Gastroesophageal sphincter (tissue), 4 donors: ENCODE measurements around the gene IL11RA. TPM values are rescaled to one million over a fixed set of nuclear protein-coding genes. Genes with fewer than 3 reads are reported as not detected.
A peak's percentile ranks its signal among the peaks of the same experiment; 100 is the strongest.
"Not testable (repeated sequence)": the region's sequence is repeated elsewhere in the genome, so short reads cannot be mapped to it uniquely, and the experiment has no call there.

Experiments
- ATAC-seq: fragments of 150-250 bp; one replicate; pipeline ENCODE4 v1.9.1; 2016; ENCODE audit warnings: mild to moderate bottlenecking, moderate library complexity
- H3K27ac ChIP-seq, 4 donors: fragments of 200-600 bp; sonication (generic) in 3 of 4; 1 replicate in 3 of 4; 2 replicates in 1 of 4; pipeline ENCODE4 v1.5.1; 2016 to 2019
- H3K27me3 ChIP-seq: fragments of 200-600 bp; sonication (generic); one replicate; pipeline ENCODE4 v1.5.1; 2019
- H3K36me3 ChIP-seq, 2 donors: fragments of 200-600 bp; sonication (generic); one replicate each; pipeline ENCODE4 v1.5.1; 2019; ENCODE audit warnings: control low read depth in 1 of 2
- H3K4me1 ChIP-seq, 3 donors: fragments of 200-600 bp; sonication (generic); 1 replicate in 2 of 3; 2 replicates in 1 of 3; pipeline ENCODE4 v1.5.1; 2016 to 2019; ENCODE audit warnings: control low read depth in 2 of 3
- H3K4me3 ChIP-seq, 2 donors: fragments of 200-600 bp; sonication (generic); one replicate each; pipeline ENCODE4 v1.5.1; 2019; ENCODE audit warnings: mild to moderate bottlenecking in 1 of 2, moderate library complexity in 1 of 2
- H3K9me3 ChIP-seq, 3 donors: fragments of 200-600 bp; sonication (generic); one replicate each; pipeline ENCODE4 v1.5.1; 2017 to 2019; ENCODE audit warnings: control low read depth in 2 of 3
- CTCF ChIP-seq, 4 experiments: fragments of 200-600 bp in 2 of 4; fragments of 450-650 bp in 2 of 4; sonication (generic) in 1 of 4; IDR thresholded peaks; one replicate each; pipeline ENCODE4 v1.5.1; 2017 to 2019; ENCODE audit warnings: antibody characterized with exemption in 4 of 4, mild to moderate bottlenecking in 2 of 4, moderate library complexity in 2 of 4
- EP300 ChIP-seq: sonication (generic); formaldehyde crosslinking; IDR thresholded peaks from one replicate; pipeline ENCODE4 v1.6.1; 2017; ENCODE audit warnings: antibody characterized with exemption, mild to moderate bottlenecking
- POLR2A ChIP-seq, 2 donors: fragments of 450-650 bp; IDR thresholded peaks; one replicate each; pipeline ENCODE4 v1.6.1; 2017; ENCODE audit warnings: antibody characterized with exemption in 2 of 2, mild to moderate bottlenecking in 2 of 2, moderate library complexity in 1 of 2
- POLR2AphosphoS5 ChIP-seq: sonication (generic); formaldehyde crosslinking; IDR thresholded peaks from one replicate; pipeline ENCODE4 v1.6.1; 2017; ENCODE audit warnings: antibody characterized with exemption
- WGBS, 2 donors: methylation state at CpG; one replicate each; pipeline ENCODE4 v1.1.5; 2018; ENCODE audit warnings: low coverage in 1 of 2; 5-methylcytosine and 5-hydroxymethylcytosine counted together
- total RNA-seq, 4 donors: library from RNA; depleted of rRNA; stranded (reverse); fragments of >200 nt; gene quantifications; one replicate each; pipeline ENCODE4 v1.1.0, GENCODE V29; 2016

Gene IL11RA
- total RNA-seq, 4 donors from 2014 or later = 31.8 to 80.2 (median 39.8) TPM

- WGBS, 2 donors = 0 to 10% methylated on average over 2 of the region's 23 CpGs
Observed at GRCh38 chr9:34636791-34637355, 15.1 kb upstream of the IL11RA start.

GRCh38 chr9:34637356-34638137, 14.4 kb upstream of the IL11RA start, which contains the start of gene SIGMAR1:
SIGMAR1 (minus strand) TSS chr9:34637787; CDS start chr9:34637697, 90 bp downstream.
- H3K9me3 ChIP-seq = no peaks in the 10 kb centered on the region
- peak within 1 kb of the TSS; percentile 18 to 93 (median 89) for H3K27ac ChIP-seq
- ATAC-seq = peak; percentile 98
- peaks cover 0 to 13% of the 10 kb centered on the region in 2 donors for H3K36me3 ChIP-seq
- no peaks in the 10 kb centered on the region for H3K27me3 ChIP-seq
- TF ChIP-seq POLR2AphosphoS5 = peak; percentile 77
- TF ChIP-seq CTCF (IDR thresholded peaks at IDR 0.05) = peak in 3 of 4 experiments; percentile 18 to 23 (median 22)
- peak; percentile 78 to 85 for TF ChIP-seq POLR2A (IDR thresholded peaks at IDR 0.05)
- no peak for TF ChIP-seq EP300
- WGBS, 2 donors = 0 to 3% methylated on average over 7 to 8 of the region's 74 CpGs
- peaks cover 0 to 47% (median 8%) of the 10 kb centered on the region in 3 donors for H3K4me1 ChIP-seq
- H3K4me3 ChIP-seq = peak within 1 kb of the TSS; percentile 49 to 85

More at GRCh38 chr9:34636791-34637355, 15.1 kb upstream of the IL11RA start:
- no peak for TF ChIP-seq POLR2A (IDR thresholded peaks at IDR 0.05)
- no peak for TF ChIP-seq CTCF (IDR thresholded peaks at IDR 0.05)
- TF ChIP-seq POLR2AphosphoS5 = no peak
- TF ChIP-seq EP300 = no peak
- H3K4me3 ChIP-seq = peak overlapping the region; percentile 49 to 85
- H3K36me3 ChIP-seq = peaks cover 0 to 13% of the 10 kb centered on the region in 2 donors
- no peaks in the 10 kb centered on the region for H3K9me3 ChIP-seq
- no peak for ATAC-seq
- H3K4me1 ChIP-seq = peaks cover 0 to 47% (median 8%) of the 10 kb centered on the region in 3 donors
- H3K27me3 ChIP-seq = no peaks in the 10 kb centered on the region
- peak overlapping the region; percentile 18 to 93 (median 89) for H3K27ac ChIP-seq

- no peak for TF ChIP-seq POLR2AphosphoS5
- TF ChIP-seq CTCF (IDR thresholded peaks at IDR 0.05) = no peak
- TF ChIP-seq POLR2A (IDR thresholded peaks at IDR 0.05) = no peak
- no peak for TF ChIP-seq EP300
Observed at GRCh38 chr9:34638138-34638445, 13.9 kb upstream of the IL11RA start.

GRCh38 chr9:34639322-34639721, 12.7 kb upstream of the IL11RA start:
- peaks cover 0 to 40% (median 8%) of the 10 kb centered on the region in 3 donors for H3K4me1 ChIP-seq
- not testable (repeated sequence) for H3K9me3 ChIP-seq, H3K27ac ChIP-seq, H3K27me3 ChIP-seq, H3K4me3 ChIP-seq, ATAC-seq
- WGBS, 2 donors = 74 to 100% methylated on average over 1 to 8 of the region's 8 CpGs
- H3K36me3 ChIP-seq = peaks cover 0 to 13% of the 10 kb centered on the region in 2 donors

More at GRCh38 chr9:34638138-34638445, 13.9 kb upstream of the IL11RA start:
- Histone ChIP-seq H3K4me1 (peaks cover 0 to 47% (median 8%) of the 10 kb centered on the region in 3 donors), H3K9me3 (no peaks in the 10 kb centered on the region), H3K27ac (peak overlapping the region; percentile 18 to 93 (median 89)), H3K36me3 (peaks cover 0 to 13% of the 10 kb centered on the region in 2 donors), H3K27me3 (no peaks in the 10 kb centered on the region), H3K4me3 (peak overlapping the region; percentile 49 to 85)
- no peak for ATAC-seq
- WGBS, 2 donors = 8 to 33% methylated on average over 3 to 5 of the region's 7 CpGs

- no peaks in the 10 kb centered on the region for H3K27me3 ChIP-seq
- 80 to 87% methylated on average over 1 of the region's 1 CpG for WGBS, 2 donors
- no peaks in the 10 kb centered on the region for H3K36me3 ChIP-seq
- no peaks in the 10 kb centered on the region for H3K9me3 ChIP-seq
- no peak overlapping the region for H3K27ac ChIP-seq
- no peak overlapping the region for H3K4me3 ChIP-seq
- no peak for ATAC-seq
- peaks cover 1 to 26% (median 7%) of the 10 kb centered on the region in 3 donors for H3K4me1 ChIP-seq
- no peak for TF ChIP-seq POLR2A (IDR thresholded peaks at IDR 0.05)
- TF ChIP-seq POLR2AphosphoS5 = no peak
- TF ChIP-seq CTCF (IDR thresholded peaks at IDR 0.05) = no peak
- TF ChIP-seq EP300 = no peak
Observed at GRCh38 chr9:34642679-34643078, 9.3 kb upstream of the IL11RA start.
